GM12864 (cell line): ENCODE results near the gene TAF3.

Experiments used
- DNase-seq: peaks from one replicate; pipeline ENCODE4 v3.0.0-alpha.2; 2011; ENCODE audit warnings: low read depth
- H3K4me3 ChIP-seq: 2 replicates; pipeline ENCODE4 v1.5.1; 2011; ENCODE audit warnings: mild to moderate bottlenecking, low read depth, low read length, control low read depth
- CTCF ChIP-seq: IDR thresholded peaks from 2 replicates; pipeline ENCODE4 v1.5.1; 2011; ENCODE audit warnings: low read depth, mild to moderate bottlenecking, moderate library complexity, low read length, control low read depth, inconsistent platforms; ENCODE audit errors: missing control alignments

Gene TAF3

DNA sequence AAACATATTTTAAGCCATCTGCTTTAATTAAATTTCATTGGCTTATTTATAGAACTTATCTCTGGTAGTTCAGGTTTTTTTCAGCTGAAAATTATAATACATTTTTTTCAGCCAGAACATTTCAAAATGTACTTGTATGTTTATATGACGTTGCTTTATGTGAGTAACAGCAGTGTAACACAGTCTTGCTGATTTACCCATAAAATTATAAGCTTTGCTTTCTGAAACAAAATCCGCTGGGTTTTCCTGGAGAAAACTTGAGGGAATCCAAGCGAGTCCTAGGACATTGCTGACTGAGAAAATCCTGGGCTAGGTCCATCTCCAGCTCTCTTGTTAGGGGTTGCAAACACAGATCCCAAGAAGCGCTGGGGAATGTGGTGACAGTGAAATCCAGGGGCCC lies 124.0 kb downstream of the TAF3 start:
- H3K4me3 ChIP-seq = no peak overlapping the region
- no peak for TF ChIP-seq CTCF
- DNase-seq = no peak

- no peak for DNase-seq
- no peak overlapping the region for H3K4me3 ChIP-seq
- no peak for TF ChIP-seq CTCF
Measured at GRCh38 chr10:7942859-7943258, 124.6 kb downstream of the TAF3 start.

GRCh38 chr10:7944215-7944480 lies 125.8 kb downstream of the TAF3 start:
- no peak for TF ChIP-seq CTCF
- DNase-seq = no peak
- H3K4me3 ChIP-seq = no peak overlapping the region

GRCh38 chr10:7944537-7944936 lies 126.2 kb downstream of the TAF3 start:
- no peak overlapping the region for H3K4me3 ChIP-seq
- TF ChIP-seq CTCF = no peak
- no peak for DNase-seq

DNA sequence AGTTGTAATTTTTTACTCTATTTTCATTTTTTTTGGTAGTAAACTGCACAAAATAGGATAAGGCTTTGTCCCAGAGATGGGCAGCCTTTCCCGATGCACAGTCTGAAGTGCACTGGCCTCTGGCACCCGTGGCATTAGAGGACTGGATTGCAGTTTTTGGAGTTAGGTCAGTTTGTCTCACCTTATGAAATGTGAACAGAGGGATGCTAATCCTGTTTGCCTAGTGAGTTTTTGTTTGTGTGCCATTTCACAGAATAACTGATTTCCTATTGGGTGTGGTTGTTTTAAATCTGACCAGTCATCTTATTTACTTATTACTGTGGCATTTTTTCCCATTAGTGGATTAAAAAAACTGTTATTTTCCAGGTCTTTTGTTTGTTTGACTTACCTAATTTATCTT lies 126.7 kb downstream of the TAF3 start:
- no peak for DNase-seq
- no peak overlapping the region for H3K4me3 ChIP-seq
- TF ChIP-seq CTCF = no peak

DNA sequence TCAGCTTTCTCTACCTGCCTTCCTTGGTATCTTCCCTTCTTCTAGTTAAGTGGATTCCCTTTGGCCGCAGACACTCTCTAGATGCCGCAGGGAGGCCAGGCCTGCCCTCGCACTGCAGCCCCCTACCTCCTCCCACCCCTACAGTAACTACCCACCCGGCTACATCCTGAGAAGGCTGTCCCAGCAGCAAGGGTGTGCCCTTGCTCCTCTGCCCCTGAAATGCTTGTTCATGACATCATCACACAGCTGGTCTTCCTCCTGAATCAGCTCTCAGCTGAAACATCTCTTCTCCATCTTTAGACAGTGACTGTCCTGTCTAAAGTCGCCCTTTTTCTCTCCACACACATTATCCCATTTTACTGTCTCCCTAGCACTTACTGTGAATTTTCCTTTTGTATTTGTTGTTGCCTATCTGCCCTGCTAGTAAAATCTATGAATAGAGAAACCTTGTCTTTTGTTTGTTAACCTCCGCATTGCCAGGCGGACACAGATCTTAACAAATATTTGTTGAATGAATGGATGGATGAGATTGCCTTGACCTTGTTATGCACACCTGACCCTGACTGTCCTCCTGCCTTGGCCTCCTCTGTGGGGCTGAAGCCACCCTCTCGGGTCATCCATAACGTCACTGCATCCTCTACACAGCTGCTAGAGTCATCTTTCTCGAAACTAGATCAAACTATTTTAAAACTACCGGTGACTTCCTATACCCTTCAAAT lies 127.3 kb downstream of the TAF3 start:
- no peak for DNase-seq
- no peak for TF ChIP-seq CTCF
- no peak overlapping the region for H3K4me3 ChIP-seq

DNA sequence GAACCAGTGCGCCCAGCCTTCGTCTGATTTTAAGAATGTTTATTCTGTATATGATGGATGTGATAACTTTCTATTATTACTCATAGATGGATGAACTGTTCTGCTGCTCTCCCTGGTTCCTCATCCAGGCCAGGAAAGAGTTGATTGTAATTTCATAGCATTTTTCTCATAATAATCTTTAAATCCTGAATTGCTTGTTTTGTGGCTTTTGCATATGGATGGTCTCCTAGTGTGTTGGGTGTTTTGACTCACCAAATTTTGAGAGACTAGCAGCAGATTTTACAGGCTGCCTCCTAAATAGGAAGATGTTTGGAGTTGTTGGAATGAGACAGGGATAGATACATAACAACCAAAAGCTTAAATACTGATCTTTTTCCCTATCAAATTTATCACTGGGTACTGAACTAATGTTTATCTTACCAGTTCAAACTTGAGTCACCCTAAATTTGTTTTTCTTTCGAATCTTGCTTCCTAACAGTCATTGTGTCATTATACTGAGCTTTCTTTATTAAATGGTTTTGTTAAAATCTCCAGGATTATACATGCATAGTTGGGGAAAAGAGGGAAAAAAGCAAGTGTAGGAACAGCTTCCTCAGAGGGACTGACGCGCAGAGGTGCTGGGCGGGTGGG lies 130.2 kb downstream of the TAF3 start:
- TF ChIP-seq CTCF = no peak
- H3K4me3 ChIP-seq = no peak overlapping the region
- DNase-seq = no peak
